GM12801 (cell line): ENCODE measurements around the gene PAK5.

Experiments used
- CTCF ChIP-seq: IDR thresholded peaks from one replicate; pipeline ENCODE4 v1.5.1; 2011; ENCODE audit warnings: control low read depth; ENCODE audit not compliant: insufficient read length; ENCODE audit errors: extremely low read depth

PAK5 gene

GRCh38 chr20:9573335-9574151 lies 265.3 kb downstream of the PAK5 start:
- TF ChIP-seq CTCF: no peak

GRCh38 chr20:9572670-9573069 lies 266.2 kb downstream of the PAK5 start:
- TF ChIP-seq CTCF: no peak

- TF ChIP-seq CTCF: no peak
Measured at GRCh38 chr20:9571783-9572182, 267.1 kb downstream of the PAK5 start.

- no peak for TF ChIP-seq CTCF
Measured at GRCh38 chr20:9570612-9571011, 268.3 kb downstream of the PAK5 start.

- no peak for TF ChIP-seq CTCF
Measured at GRCh38 chr20:9566977-9567376, 271.9 kb downstream of the PAK5 start.

GRCh38 chr20:9565910-9566550 lies 272.8 kb downstream of the PAK5 start:
- no peak for TF ChIP-seq CTCF

GRCh38 chr20:9557411-9557810 lies 281.5 kb downstream of the PAK5 start:
- TF ChIP-seq CTCF: no peak
